ENCODE results near the gene PELI2.
A peak's percentile ranks its signal among the peaks of the same experiment; 100 is the strongest.

The PELI2 gene

GRCh38 chr14:56117765-56118610 lies at the start of gene PELI2:
Gene PELI2 (plus strand): TSS chr14:56118411. CDS start chr14:56118661, 250 bp downstream.
- ATAC-seq: peak; percentile 56
- TF ChIP-seq GLIS3 (CRISPR knock-in tag; IDR thresholded peaks at IDR 0.05): no peak
- no peak for TF ChIP-seq SNAI2 (CRISPR knock-in tag; IDR thresholded peaks at IDR 0.05)
- TF ChIP-seq ZNF70 (CRISPR knock-in tag; IDR thresholded peaks at IDR 0.05): no peak
- TF ChIP-seq TCF4 (CRISPR knock-in tag; IDR thresholded peaks at IDR 0.05; ENCODE audit: borderline replicate concordance): no peak
- no peak for TF ChIP-seq CSRNP3 (CRISPR knock-in tag; IDR thresholded peaks at IDR 0.05)
- no peak for TF ChIP-seq ESRRG (CRISPR knock-in tag; IDR thresholded peaks at IDR 0.05)
- TF ChIP-seq RARB (CRISPR knock-in tag; IDR thresholded peaks at IDR 0.05): no peak
- no peak for TF ChIP-seq ISL1 (CRISPR knock-in tag; IDR thresholded peaks at IDR 0.05)
- TF ChIP-seq BACH2 (CRISPR knock-in tag; IDR thresholded peaks at IDR 0.05; ENCODE audit: borderline replicate concordance): no peak
- no peak for TF ChIP-seq ZFP3 (CRISPR knock-in tag; IDR thresholded peaks at IDR 0.05)
- TF ChIP-seq, protein P1, sequence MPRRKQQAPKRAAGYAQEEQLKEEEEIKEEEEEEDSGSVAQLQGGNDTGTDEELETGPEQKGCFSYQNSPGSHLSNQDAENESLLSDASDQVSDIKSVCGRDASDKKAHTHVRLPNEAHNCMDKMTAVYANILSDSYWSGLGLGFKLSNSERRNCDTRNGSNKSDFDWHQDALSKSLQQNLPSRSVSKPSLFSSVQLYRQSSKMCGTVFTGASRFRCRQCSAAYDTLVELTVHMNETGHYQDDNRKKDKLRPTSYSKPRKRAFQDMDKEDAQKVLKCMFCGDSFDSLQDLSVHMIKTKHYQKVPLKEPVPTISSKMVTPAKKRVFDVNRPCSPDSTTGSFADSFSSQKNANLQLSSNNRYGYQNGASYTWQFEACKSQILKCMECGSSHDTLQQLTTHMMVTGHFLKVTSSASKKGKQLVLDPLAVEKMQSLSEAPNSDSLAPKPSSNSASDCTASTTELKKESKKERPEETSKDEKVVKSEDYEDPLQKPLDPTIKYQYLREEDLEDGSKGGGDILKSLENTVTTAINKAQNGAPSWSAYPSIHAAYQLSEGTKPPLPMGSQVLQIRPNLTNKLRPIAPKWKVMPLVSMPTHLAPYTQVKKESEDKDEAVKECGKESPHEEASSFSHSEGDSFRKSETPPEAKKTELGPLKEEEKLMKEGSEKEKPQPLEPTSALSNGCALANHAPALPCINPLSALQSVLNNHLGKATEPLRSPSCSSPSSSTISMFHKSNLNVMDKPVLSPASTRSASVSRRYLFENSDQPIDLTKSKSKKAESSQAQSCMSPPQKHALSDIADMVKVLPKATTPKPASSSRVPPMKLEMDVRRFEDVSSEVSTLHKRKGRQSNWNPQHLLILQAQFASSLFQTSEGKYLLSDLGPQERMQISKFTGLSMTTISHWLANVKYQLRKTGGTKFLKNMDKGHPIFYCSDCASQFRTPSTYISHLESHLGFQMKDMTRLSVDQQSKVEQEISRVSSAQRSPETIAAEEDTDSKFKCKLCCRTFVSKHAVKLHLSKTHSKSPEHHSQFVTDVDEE (CRISPR knock-in tag; IDR thresholded peaks at IDR 0.05): no peak
- TF ChIP-seq TOX (CRISPR knock-in tag; IDR thresholded peaks at IDR 0.05; ENCODE audit: borderline replicate concordance): no peak
- TF ChIP-seq ZNF565 (CRISPR knock-in tag; conservative IDR thresholded peaks at IDR 0.05; ENCODE audit: low read depth): no peak
- TF ChIP-seq, protein P2, sequence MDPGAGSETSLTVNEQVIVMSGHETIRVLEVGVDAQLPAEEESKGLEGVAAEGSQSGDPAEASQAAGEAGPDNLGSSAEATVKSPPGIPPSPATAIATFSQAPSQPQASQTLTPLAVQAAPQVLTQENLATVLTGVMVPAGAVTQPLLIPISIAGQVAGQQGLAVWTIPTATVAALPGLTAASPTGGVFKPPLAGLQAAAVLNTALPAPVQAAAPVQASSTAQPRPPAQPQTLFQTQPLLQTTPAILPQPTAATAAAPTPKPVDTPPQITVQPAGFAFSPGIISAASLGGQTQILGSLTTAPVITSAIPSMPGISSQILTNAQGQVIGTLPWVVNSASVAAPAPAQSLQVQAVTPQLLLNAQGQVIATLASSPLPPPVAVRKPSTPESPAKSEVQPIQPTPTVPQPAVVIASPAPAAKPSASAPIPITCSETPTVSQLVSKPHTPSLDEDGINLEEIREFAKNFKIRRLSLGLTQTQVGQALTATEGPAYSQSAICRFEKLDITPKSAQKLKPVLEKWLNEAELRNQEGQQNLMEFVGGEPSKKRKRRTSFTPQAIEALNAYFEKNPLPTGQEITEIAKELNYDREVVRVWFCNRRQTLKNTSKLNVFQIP (CRISPR knock-in tag; IDR thresholded peaks at IDR 0.05; ENCODE audit: borderline replicate concordance, low read depth): no peak
- no peak for TF ChIP-seq PATZ1 (CRISPR knock-in tag; IDR thresholded peaks at IDR 0.05; ENCODE audit: borderline replicate concordance)
- TF ChIP-seq ZC3H10 (CRISPR knock-in tag; IDR thresholded peaks at IDR 0.05): no peak
- TF ChIP-seq PPARA (CRISPR knock-in tag; IDR thresholded peaks at IDR 0.05; ENCODE audit: borderline replicate concordance): no peak
- TF ChIP-seq OSR1 (CRISPR knock-in tag; IDR thresholded peaks at IDR 0.05): no peak
- TF ChIP-seq, protein P3, sequence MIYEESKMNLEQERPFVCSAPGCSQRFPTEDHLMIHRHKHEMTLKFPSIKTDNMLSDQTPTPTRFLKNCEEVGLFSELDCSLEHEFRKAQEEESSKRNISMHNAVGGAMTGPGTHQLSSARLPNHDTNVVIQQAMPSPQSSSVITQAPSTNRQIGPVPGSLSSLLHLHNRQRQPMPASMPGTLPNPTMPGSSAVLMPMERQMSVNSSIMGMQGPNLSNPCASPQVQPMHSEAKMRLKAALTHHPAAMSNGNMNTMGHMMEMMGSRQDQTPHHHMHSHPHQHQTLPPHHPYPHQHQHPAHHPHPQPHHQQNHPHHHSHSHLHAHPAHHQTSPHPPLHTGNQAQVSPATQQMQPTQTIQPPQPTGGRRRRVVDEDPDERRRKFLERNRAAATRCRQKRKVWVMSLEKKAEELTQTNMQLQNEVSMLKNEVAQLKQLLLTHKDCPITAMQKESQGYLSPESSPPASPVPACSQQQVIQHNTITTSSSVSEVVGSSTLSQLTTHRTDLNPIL (CRISPR knock-in tag; IDR thresholded peaks at IDR 0.05; ENCODE audit: low read depth): no peak

GRCh38 chr14:56073799-56074198 lies 44.4 kb upstream of the PELI2 start:
- TF ChIP-seq ZC3H10 (CRISPR knock-in tag; IDR thresholded peaks at IDR 0.05) (no peak), ZFP3 (CRISPR knock-in tag; IDR thresholded peaks at IDR 0.05) (no peak), RARB (CRISPR knock-in tag; IDR thresholded peaks at IDR 0.05) (no peak), ESRRG (CRISPR knock-in tag; IDR thresholded peaks at IDR 0.05) (no peak), SNAI2 (CRISPR knock-in tag; IDR thresholded peaks at IDR 0.05) (no peak), CSDC2 (CRISPR knock-in tag; IDR thresholded peaks at IDR 0.05) (no peak), ZNF8 (CRISPR knock-in tag; IDR thresholded peaks at IDR 0.05) (no peak), BACH2 (CRISPR knock-in tag; IDR thresholded peaks at IDR 0.05; ENCODE audit: borderline replicate concordance) (no peak), PPARA (CRISPR knock-in tag; IDR thresholded peaks at IDR 0.05; ENCODE audit: borderline replicate concordance) (no peak), ISL1 (CRISPR knock-in tag; IDR thresholded peaks at IDR 0.05) (no peak), CSRNP3 (CRISPR knock-in tag; IDR thresholded peaks at IDR 0.05) (no peak)
- TF ChIP-seq, protein P1 (CRISPR knock-in tag; IDR thresholded peaks at IDR 0.05): no peak
- ATAC-seq: no peak

Measured in SK-N-SH treated with all-trans-retinoic acid at 6 μM for 48 hours (cell line).